SK-N-SH (cell line): ENCODE measurements around the gene SH3RF1. TPM values are rescaled to one million over a fixed set of nuclear protein-coding genes. Genes with fewer than 3 reads are reported as not detected.
A peak's percentile ranks its signal among the peaks of the same experiment; 100 is the strongest.

ENCODE experiments used
- CTCF ChIA-PET: fragments of 300-600, 350-600 bp; formaldehyde crosslinking; extraction: SDS; loops from one replicate; lab custom pipeline; 2021; lab: Yijun Ruan, JAX
- POLR2A ChIA-PET: fragments of 350-600 bp; sonication (Branson Sonifier 250); formaldehyde crosslinking; extraction: SDS; loops from one replicate; lab custom pipeline; 2020; ENCODE audit warnings: antibody characterized with exemption, inconsistent platforms; lab: Yijun Ruan, JAX
- DNase-seq: peaks from one replicate; pipeline ENCODE4 v3.0.0; 2012
- H2AFZ ChIP-seq: fragments of 200-600 bp; sonication (generic); 2 replicates; pipeline ENCODE4 v1.8.1; 2016; ENCODE audit warnings: antibody characterized with exemption, mild to moderate bottlenecking, low read depth
- H3F3A ChIP-seq: fragments of 200-600 bp; sonication (generic); replicated peaks from 2 replicates; pipeline ENCODE3; 2016; ENCODE audit warnings: antibody characterized with exemption, mild to moderate bottlenecking; ENCODE audit not compliant: insufficient read depth
- H3K27ac ChIP-seq, 2 experiments: fragments of 200-500 bp in 1 of 2; fragments of 200-600 bp in 1 of 2; sonication (Bioruptor generic) in 1 of 2; sonication (generic), shearing (Covaris generic) in 1 of 2; 2 replicates each; pipeline versions ENCODE4 v1.5.1 to v1.6.1; 2014 to 2016; ENCODE audit warnings: low read depth in 2 of 2, inconsistent platforms in 1 of 2, low read length in 1 of 2, mild to moderate bottlenecking in 1 of 2, mixed read lengths in 1 of 2
- H3K27me3 ChIP-seq: fragments of 200-600 bp; sonication (generic), shearing (Covaris generic); 2 replicates; pipeline ENCODE4 v1.6.1; 2016; ENCODE audit warnings: mixed run types; ENCODE audit not compliant: insufficient read depth
- H3K36me3 ChIP-seq, 2 experiments: fragments of 200-500 bp in 1 of 2; fragments of 200-600 bp in 1 of 2; sonication (Bioruptor generic) in 1 of 2; sonication (generic) in 1 of 2; replicated peaks in 1 of 2; 2 replicates each; pipeline versions ENCODE3 to v1.5.1; 2014 to 2016; ENCODE audit warnings: low read length in 1 of 2, mild to moderate bottlenecking in 1 of 2; ENCODE audit not compliant: insufficient read depth in 2 of 2, control insufficient read depth in 1 of 2
- H3K4me1 ChIP-seq, 2 experiments: fragments of 200-500 bp in 1 of 2; fragments of 200-600 bp in 1 of 2; sonication (Bioruptor generic) in 1 of 2; sonication (generic), shearing (Covaris generic) in 1 of 2; 2 replicates each; pipeline versions ENCODE4 v1.5.1 to v1.6.1; 2014 to 2016; ENCODE audit warnings: low read depth in 1 of 2, low read length in 1 of 2, mixed run types in 1 of 2; ENCODE audit not compliant: insufficient read depth in 2 of 2, control insufficient read depth in 1 of 2
- H3K4me2 ChIP-seq: fragments of 200-600 bp; sonication (generic), shearing (Covaris generic); 2 replicates; pipeline ENCODE4 v1.6.1; 2017; ENCODE audit warnings: mixed run types
- H3K4me3 ChIP-seq, 2 experiments: fragments of 200-500 bp in 1 of 2; fragments of 200-600 bp in 1 of 2; sonication (Bioruptor generic) in 1 of 2; sonication (generic), shearing (Covaris generic) in 1 of 2; 2 replicates each; pipeline versions ENCODE4 v1.5.1 to v1.8.1; 2014 to 2016; ENCODE audit warnings: low read depth in 2 of 2, inconsistent platforms in 1 of 2, low read length in 1 of 2, mild to moderate bottlenecking in 1 of 2, mixed read lengths in 1 of 2, moderate library complexity in 1 of 2
- H3K79me2 ChIP-seq: fragments of 200-600 bp; sonication (generic); 2 replicates; pipeline ENCODE4 v1.8.1; 2017; ENCODE audit warnings: mild to moderate bottlenecking; ENCODE audit not compliant: insufficient read depth
- H3K9ac ChIP-seq: fragments of 200-600 bp; sonication (generic); 2 replicates; pipeline ENCODE4 v1.6.1; 2017; ENCODE audit warnings: mixed run types
- H3K9me2 ChIP-seq: fragments of 200-600 bp; sonication (generic); 2 replicates; pipeline ENCODE4 v1.6.1; 2017; ENCODE audit warnings: mixed run types
- H3K9me3 ChIP-seq: fragments of 200-600 bp; sonication (generic); 2 replicates; pipeline ENCODE4 v1.6.1; 2017; ENCODE audit warnings: mixed run types, mild to moderate bottlenecking, moderate library complexity
- H4K20me1 ChIP-seq: fragments of 200-600 bp; sonication (generic); 2 replicates; pipeline ENCODE4 v1.6.1; 2017; ENCODE audit warnings: mild to moderate bottlenecking, mixed run types; ENCODE audit not compliant: insufficient read depth
- CHD2 ChIP-seq: fragments of 150-350 bp; IDR thresholded peaks from 2 replicates; pipeline ENCODE4 v1.6.1; 2018; ENCODE audit warnings: low read length; ENCODE audit not compliant: partially characterized antibody
- CTCF ChIP-seq: fragments of 200-600 bp; sonication (generic); IDR thresholded peaks from 2 replicates; pipeline ENCODE4 v1.6.1; 2017; ENCODE audit warnings: antibody characterized with exemption, mild to moderate bottlenecking, moderate library complexity
- ELF1 ChIP-seq: IDR thresholded peaks from 2 replicates; pipeline ENCODE4 v1.4.0; 2012
- EZH2phosphoT487 ChIP-seq: fragments of 200-600 bp; sonication (generic); IDR thresholded peaks from 2 replicates; pipeline ENCODE4 v1.6.1; 2017; ENCODE audit warnings: low read depth, mixed run types, mild to moderate bottlenecking, antibody characterized with exemption, moderate library complexity, borderline replicate concordance
- GABPA ChIP-seq: IDR thresholded peaks from 2 replicates; pipeline ENCODE4 v1.4.0; 2012; ENCODE audit warnings: low read depth, mild to moderate bottlenecking
- GATA2 ChIP-seq: sonication (generic); formaldehyde crosslinking; IDR thresholded peaks from 2 replicates; pipeline ENCODE4 v1.5.0; 2020; ENCODE audit warnings: mild to moderate bottlenecking, missing genetic modification reagents
- IRF3 ChIP-seq: fragments of 150-350 bp; IDR thresholded peaks from 2 replicates; pipeline ENCODE4 v1.6.1; 2016; ENCODE audit warnings: mild to moderate bottlenecking, low read depth, low read length
- MEF2A ChIP-seq: IDR thresholded peaks from 2 replicates; pipeline ENCODE4 v1.4.0; 2012; ENCODE audit warnings: low read depth, borderline replicate concordance
- MXI1 ChIP-seq: IDR thresholded peaks from 2 replicates; pipeline ENCODE4 v1.6.1; 2012; ENCODE audit warnings: mild to moderate bottlenecking, low read depth, low read length, improper control_type of control experiment
- NFIC ChIP-seq: IDR thresholded peaks from 2 replicates; pipeline ENCODE4 v1.4.0; 2012; ENCODE audit warnings: borderline replicate concordance
- NRF1 ChIP-seq: IDR thresholded peaks from 2 replicates; pipeline ENCODE4 v1.6.1; 2012; ENCODE audit warnings: low read depth, mild to moderate bottlenecking, low read length
- PBX3 ChIP-seq: IDR thresholded peaks from 2 replicates; pipeline ENCODE4; 2012
- POLR2AphosphoS5 ChIP-seq: IDR thresholded peaks from 2 replicates; pipeline ENCODE4 v1.6.1; 2012; ENCODE audit warnings: low read depth, low read length
- RCOR1 ChIP-seq: fragments of 150-350 bp; IDR thresholded peaks from 2 replicates; pipeline ENCODE4 v1.6.1; 2017; ENCODE audit warnings: antibody characterized with exemption, low read length
- RFX5 ChIP-seq: IDR thresholded peaks from 2 replicates; pipeline ENCODE4 v1.6.1; 2012; ENCODE audit warnings: mild to moderate bottlenecking, improper control_type of control experiment, low read length
- SIN3A ChIP-seq: IDR thresholded peaks from 2 replicates; pipeline ENCODE4 v1.6.1; 2012; ENCODE audit warnings: low read depth, mild to moderate bottlenecking, low read length, moderate library complexity, borderline replicate concordance
- SMC3 ChIP-seq: IDR thresholded peaks from 2 replicates; pipeline ENCODE4 v1.6.1; 2012; ENCODE audit warnings: low read depth, low read length, improper control_type of control experiment
- TEAD4 ChIP-seq: IDR thresholded peaks from 2 replicates; pipeline ENCODE4 v1.4.0; 2012; ENCODE audit warnings: mild to moderate bottlenecking, borderline replicate concordance; ENCODE audit not compliant: insufficient read depth
- USF1 ChIP-seq: IDR thresholded peaks from 2 replicates; pipeline ENCODE4 v1.4.0; 2012; ENCODE audit warnings: low read depth, borderline replicate concordance
- YY1 ChIP-seq: IDR thresholded peaks from 2 replicates; pipeline ENCODE4 v1.4.0; 2012; ENCODE audit warnings: low read depth, mild to moderate bottlenecking
- ZBTB33 ChIP-seq: IDR thresholded peaks from 2 replicates; pipeline ENCODE4 v1.4.0; 2012; ENCODE audit warnings: low read depth, borderline replicate concordance
- WGBS: methylation state at CpG from one replicate; pipeline ENCODE4 v1.1.6; 2017; ENCODE audit warnings: low lambda C conversion rate; 5-methylcytosine and 5-hydroxymethylcytosine counted together
- polyA plus RNA-seq, 3 experiments: library from polyadenylated mRNA; depleted of rRNA; stranded (reverse); fragments of >200 nt; gene quantifications; 2 replicates each; pipeline ENCODE4 v1.2.3, GENCODE V29; 2012

SH3RF1 gene
- polyA plus RNA-seq, 1 of the 3 experiments (the other 2 are of a cell fraction): 22.0 TPM

- TF ChIP-seq PBX3 (peak; percentile 42), CTCF (no peak), TEAD4 (no peak), YY1 (no peak)
- TF ChIP-seq, all 33 proteins: peak for 1
- Histone ChIP-seq H3F3A (peaks cover 47% of the 10 kb centered on the region), H3K79me2 (peaks cover 97% of the 10 kb centered on the region), H3K27ac (peak overlapping the region; percentile 73 to 79; a peak in 3 of 4 replicates), H3K36me3 (peaks cover 6 to 12% of the 10 kb centered on the region in 2 experiments), H3K4me3 (no peak overlapping the region), H3K9ac (peak overlapping the region; percentile 2; the same call in 1 of the 2 replicates), H3K9me3 (no peaks in the 10 kb centered on the region), H3K9me2 (no peaks in the 10 kb centered on the region), H3K4me2 (0 out of 2 replicates have a peak overlapping the region, but pooled peaks have one; percentile 12), H3K4me1 (peaks cover 2 to 56% of the 10 kb centered on the region in 2 experiments), H3K27me3 (no peaks in the 10 kb centered on the region), H2AFZ (no peak overlapping the region), H4K20me1 (no peaks in the 10 kb centered on the region; the same call in 1 of the 2 replicates)
- ChIA-PET POLR2A (no interaction called here), CTCF (interaction anchor here (1.0 to 1.4 kb wide), 2 partner anchors 19 to 115 kb away, joined by 3 read pairs; no protein-coding TSS in a partner anchor)
- WGBS: 89% methylated on average over 3 of the region's 3 CpGs
- DNase-seq: no peak
These were observed 109.9 kb downstream of the SH3RF1 start for GRCh38 chr4:169160825-169161224.

- CTCF ChIA-PET: interaction anchor here (1.4 kb wide), 1 partner anchor 21 kb away, joined by 3 read pairs; no protein-coding TSS in a partner anchor
- Histone ChIP-seq H3F3A (peaks cover 38% of the 10 kb centered on the region), H3K9me2 (no peaks in the 10 kb centered on the region), H3K27me3 (no peaks in the 10 kb centered on the region), H2AFZ (no peak overlapping the region), H3K79me2 (peaks cover 99% of the 10 kb centered on the region), H3K36me3 (peaks cover 15 to 21% of the 10 kb centered on the region in 2 experiments), H3K9ac (peak overlapping the region; percentile 2; the same call in 1 of the 2 replicates), H3K9me3 (no peaks in the 10 kb centered on the region), H3K4me2 (peak overlapping the region; percentile 49), H4K20me1 (no peaks in the 10 kb centered on the region; the same call in 1 of the 2 replicates), H3K27ac (peak overlapping the region; percentile 73 to 79; a peak in 3 of 4 replicates), H3K4me3 (no peak overlapping the region), H3K4me1 (peaks cover 2 to 51% of the 10 kb centered on the region in 2 experiments; a peak in 3 of 4 replicates)
- DNase-seq: no peak
- POLR2A ChIA-PET: no interaction called here
- WGBS: 13% methylated on average over 3 of the region's 3 CpGs
- TF ChIP-seq NFIC (peak; percentile 31; the same call in 1 of the 2 replicates), GABPA (no peak), GATA2 (no peak), SIN3A (no peak), MXI1 (no peak), CHD2 (no peak), IRF3 (no peak), USF1 (no peak), SMC3 (no peak), MEF2A (no peak), EZH2phosphoT487 (no peak), RCOR1 (no peak), ELF1 (no peak), POLR2AphosphoS5 (peak; percentile 54; the same call in 1 of the 2 replicates), ZBTB33 (no peak), RFX5 (no peak), NRF1 (no peak)
These were observed 111.1 kb downstream of the SH3RF1 start for GRCh38 chr4:169159624-169160171.
